ENCODE results near the gene DEFB124.

GRCh38 chr20:31496761-31497295 is 21.9 kb upstream of the DEFB124 start:
- no peak for TF ChIP-seq EZH2 (IDR thresholded peaks at IDR 0.05; ENCODE audit: low read length, unreplicated experiment)
- no peak for TF ChIP-seq CTCF (conservative IDR thresholded peaks at IDR 0.05; ENCODE audit: low read depth, low read length)
- no peak for TF ChIP-seq EZH2phosphoT487 (IDR thresholded peaks at IDR 0.05; ENCODE audit: borderline replicate concordance, low read length)

Data from PC-3 (cell line).